ENCODE data around the gene PTPRR. TPM values are rescaled to one million over a fixed set of nuclear protein-coding genes. Genes with fewer than 3 reads are reported as not detected.

The PTPRR gene
- total and polyA plus RNA-seq, 8 donors = 0.45 to 11.1 (median 3.9) TPM; not detected in 2

- no peak for TF ChIP-seq EP300 (IDR thresholded peaks at IDR 0.05)
- no peak for TF ChIP-seq POLR2A (IDR thresholded peaks at IDR 0.05)
- peak in 1 of 3 donors; percentile 20 for TF ChIP-seq POLR2AphosphoS5 (IDR thresholded peaks at IDR 0.05)
- TF ChIP-seq, protein P1, sequence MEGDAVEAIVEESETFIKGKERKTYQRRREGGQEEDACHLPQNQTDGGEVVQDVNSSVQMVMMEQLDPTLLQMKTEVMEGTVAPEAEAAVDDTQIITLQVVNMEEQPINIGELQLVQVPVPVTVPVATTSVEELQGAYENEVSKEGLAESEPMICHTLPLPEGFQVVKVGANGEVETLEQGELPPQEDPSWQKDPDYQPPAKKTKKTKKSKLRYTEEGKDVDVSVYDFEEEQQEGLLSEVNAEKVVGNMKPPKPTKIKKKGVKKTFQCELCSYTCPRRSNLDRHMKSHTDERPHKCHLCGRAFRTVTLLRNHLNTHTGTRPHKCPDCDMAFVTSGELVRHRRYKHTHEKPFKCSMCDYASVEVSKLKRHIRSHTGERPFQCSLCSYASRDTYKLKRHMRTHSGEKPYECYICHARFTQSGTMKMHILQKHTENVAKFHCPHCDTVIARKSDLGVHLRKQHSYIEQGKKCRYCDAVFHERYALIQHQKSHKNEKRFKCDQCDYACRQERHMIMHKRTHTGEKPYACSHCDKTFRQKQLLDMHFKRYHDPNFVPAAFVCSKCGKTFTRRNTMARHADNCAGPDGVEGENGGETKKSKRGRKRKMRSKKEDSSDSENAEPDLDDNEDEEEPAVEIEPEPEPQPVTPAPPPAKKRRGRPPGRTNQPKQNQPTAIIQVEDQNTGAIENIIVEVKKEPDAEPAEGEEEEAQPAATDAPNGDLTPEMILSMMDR (IDR thresholded peaks at IDR 0.05) = no peak
- intact Hi-C loops (cut with DNase I; ENCODE audit: low total_unique reads) = no loop called here
- peak in 1 of 2 donors; percentile 56 for DNase-seq
- Histone ChIP-seq H3K9me3 (no peaks in the 10 kb centered on the region), H3K4me1 (no peaks in the 10 kb centered on the region), H3K27ac (no peak overlapping the region), H3K27me3 (no peaks in the 10 kb centered on the region), H3K4me3 (no peak overlapping the region), H3K36me3 (no peaks in the 10 kb centered on the region)
- WGBS, 5 donors = 69 to 83% (median 79%) methylated on average over 5 of the region's 5 CpGs
Observed at GRCh38 chr12:70660620-70661219, 259.8 kb downstream of the PTPRR start.

- Histone ChIP-seq H3K4me1 (no peaks in the 10 kb centered on the region), H3K27ac (no peak overlapping the region), H3K9me3 (no peaks in the 10 kb centered on the region), H3K27me3 (no peaks in the 10 kb centered on the region), H3K4me3 (no peak overlapping the region), H3K36me3 (no peaks in the 10 kb centered on the region)
- no peak for TF ChIP-seq POLR2AphosphoS5 (IDR thresholded peaks at IDR 0.05)
- TF ChIP-seq POLR2A (IDR thresholded peaks at IDR 0.05) = no peak
- TF ChIP-seq, protein P1 (IDR thresholded peaks at IDR 0.05) = no peak
- no peak for TF ChIP-seq EP300 (IDR thresholded peaks at IDR 0.05)
- 94 to 98% (median 97%) methylated on average over 5 of the region's 5 CpGs for WGBS, 5 donors
- intact Hi-C loops (cut with DNase I; ENCODE audit: low total_unique reads) = no loop called here
- DNase-seq = no peak
Observed at GRCh38 chr12:70660002-70660604, 260.4 kb downstream of the PTPRR start.

GRCh38 chr12:70659077-70659606 lies 261.4 kb downstream of the PTPRR start:
- no peak overlapping the region for H3K4me3 ChIP-seq
- WGBS, 5 donors = 91 to 96% (median 94%) methylated on average over 6 of the region's 6 CpGs
- H3K27ac ChIP-seq = no peak overlapping the region
- no peaks in the 10 kb centered on the region for H3K36me3 ChIP-seq
- H3K4me1 ChIP-seq = no peaks in the 10 kb centered on the region
- no peaks in the 10 kb centered on the region for H3K9me3 ChIP-seq
- no peaks in the 10 kb centered on the region for H3K27me3 ChIP-seq
- intact Hi-C loops (cut with DNase I; ENCODE audit: low total_unique reads) = no loop called here
- TF ChIP-seq POLR2AphosphoS5 (IDR thresholded peaks at IDR 0.05) (no peak), POLR2A (IDR thresholded peaks at IDR 0.05) (no peak), EP300 (IDR thresholded peaks at IDR 0.05) (no peak)
- TF ChIP-seq, protein P1 (IDR thresholded peaks at IDR 0.05) = no peak
- no peak for DNase-seq

DNA sequence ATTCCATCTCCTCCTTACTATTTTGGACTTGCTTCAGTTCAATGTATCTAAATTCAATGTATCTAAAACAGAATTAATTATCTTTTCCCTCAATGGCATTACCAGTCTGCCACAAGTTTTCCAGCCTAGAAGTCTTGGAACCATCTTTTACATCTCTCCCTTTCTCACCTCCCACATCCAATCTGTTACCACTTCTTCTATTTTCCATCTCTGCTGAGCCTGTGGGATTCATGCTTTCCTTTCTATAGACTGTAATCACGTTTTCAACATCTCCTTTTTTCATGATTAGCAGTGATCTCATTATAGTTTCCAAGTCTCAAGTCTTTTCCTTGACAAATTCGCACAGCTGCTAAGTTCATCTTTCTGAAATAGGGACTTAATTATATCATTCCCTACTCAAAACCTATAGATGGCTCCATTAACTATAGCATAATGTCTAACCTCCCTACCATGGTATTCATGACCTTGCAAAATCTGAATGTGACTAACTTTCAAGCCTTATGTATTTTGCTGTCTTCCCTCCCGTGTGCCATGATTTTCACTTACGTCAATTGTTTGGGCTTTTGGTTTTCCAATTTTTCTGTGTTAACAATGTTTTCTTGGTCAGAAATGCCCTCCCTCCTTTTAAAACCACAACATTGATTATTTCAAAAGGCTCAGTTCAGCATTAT lies 262.8 kb downstream of the PTPRR start:
- 68 to 81% (median 77%) methylated on average over 4 of the region's 4 CpGs for WGBS, 5 donors

More for the DNA sequence above, 262.8 kb downstream of the PTPRR start:
- H3K4me1 ChIP-seq = no peaks in the 10 kb centered on the region
- no peak overlapping the region for H3K27ac ChIP-seq
- no peak for DNase-seq
- TF ChIP-seq, protein P1 (IDR thresholded peaks at IDR 0.05) = no peak
- TF ChIP-seq POLR2A (IDR thresholded peaks at IDR 0.05) (no peak), POLR2AphosphoS5 (IDR thresholded peaks at IDR 0.05) (no peak), EP300 (IDR thresholded peaks at IDR 0.05) (no peak)
- no peak overlapping the region for H3K4me3 ChIP-seq
- no peaks in the 10 kb centered on the region for H3K36me3 ChIP-seq
- no peaks in the 10 kb centered on the region for H3K9me3 ChIP-seq
- no peaks in the 10 kb centered on the region for H3K27me3 ChIP-seq
- intact Hi-C loops (cut with DNase I; ENCODE audit: low total_unique reads) = no loop called here

Measured in stomach (tissue), 9 donors.